Fibroblast of lung (primary cell): ENCODE results near the gene SCN5A.

Source experiments
- CTCF ChIP-seq, 2 donors: IDR thresholded peaks in 1 of 2; conservative IDR thresholded peaks in 1 of 2; 1 replicate in 1 of 2; 2 replicates in 1 of 2; pipeline ENCODE4 v1.5.1; 2011 to 2012; ENCODE audit warnings: low read length in 2 of 2, control low read depth in 1 of 2, inconsistent platforms in 1 of 2, low read depth in 1 of 2, mild to moderate bottlenecking in 1 of 2
- EZH2 ChIP-seq: IDR thresholded peaks from 2 replicates; pipeline ENCODE4 v1.5.1; 2012; ENCODE audit warnings: low read length, control low read depth, mild to moderate bottlenecking; ENCODE audit errors: missing control alignments

GRCh38 chr3:38630606-38631005 lies 18.9 kb downstream of the SCN5A start:
- no peak for TF ChIP-seq CTCF (conservative IDR thresholded peaks at IDR 0.05 in 1 of 2, IDR thresholded peaks at IDR 0.05 in 1 of 2; ENCODE audit: low read depth in 1 of 2, low read length in 2 of 2)
- TF ChIP-seq EZH2: no peak
